CD4-positive, alpha-beta T cell treated with Interleukin-15 for 4 hours (primary cell): ENCODE data around the gene CACNB3.

Experiments used
- DNase-seq: peaks from one replicate; pipeline ENCODE4 v3.0.0-alpha.2; 2020; ENCODE audit warnings: low spot score

Gene CACNB3

DNA sequence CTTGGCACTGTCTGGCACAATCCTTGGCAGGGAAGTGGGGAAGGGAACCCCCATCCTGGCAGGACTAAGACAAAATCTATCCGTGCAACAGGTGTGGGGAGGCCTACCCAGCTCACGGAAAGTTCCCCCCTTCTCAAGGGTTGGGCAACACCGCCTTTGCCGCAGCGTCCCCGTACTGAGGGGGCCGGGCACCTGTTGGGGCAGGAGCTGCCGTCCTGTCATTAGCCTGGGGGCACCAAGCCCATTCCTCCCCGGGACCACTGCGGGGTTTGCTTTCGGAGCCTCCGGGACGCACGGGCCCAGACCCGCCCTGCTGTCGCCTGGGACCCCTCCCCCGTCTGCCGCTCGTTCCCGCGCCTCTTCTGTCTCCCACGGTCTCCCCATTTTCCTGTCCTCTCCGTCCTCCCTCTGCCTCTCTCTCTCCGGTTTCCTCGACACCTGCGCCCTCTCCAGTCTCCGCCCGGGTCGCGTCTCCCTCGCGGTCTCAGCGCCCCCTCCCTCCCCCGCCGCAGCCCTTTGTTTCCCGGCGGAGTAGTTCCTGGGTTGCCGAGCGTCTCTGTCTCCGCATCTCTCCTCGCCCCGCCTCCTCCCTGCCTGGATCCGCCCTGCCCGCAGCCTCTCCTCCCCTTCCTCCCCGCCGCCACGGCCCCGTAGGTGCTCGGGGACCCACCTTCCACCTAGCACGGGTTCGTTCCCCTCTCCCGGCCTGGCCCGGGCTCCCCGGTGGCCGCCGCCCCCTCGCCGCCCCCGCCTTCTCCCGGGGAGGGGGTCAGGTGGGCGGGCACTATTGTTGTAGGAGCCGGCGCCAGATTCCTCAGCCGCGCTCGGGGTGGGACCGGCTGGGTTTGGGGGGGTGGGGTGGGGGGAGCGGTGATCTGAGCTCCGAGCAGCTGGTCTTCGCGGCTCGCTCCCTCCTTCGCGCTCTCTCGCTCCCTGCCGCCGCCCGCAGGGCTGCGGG is at the start of gene CACNB3:
Gene CACNB3 (plus strand): TSS at position 624 of the 958 bp plus-strand sequence. CDS start 434 bp downstream, outside the sequence.
- peak; percentile 68 for DNase-seq

DNA sequence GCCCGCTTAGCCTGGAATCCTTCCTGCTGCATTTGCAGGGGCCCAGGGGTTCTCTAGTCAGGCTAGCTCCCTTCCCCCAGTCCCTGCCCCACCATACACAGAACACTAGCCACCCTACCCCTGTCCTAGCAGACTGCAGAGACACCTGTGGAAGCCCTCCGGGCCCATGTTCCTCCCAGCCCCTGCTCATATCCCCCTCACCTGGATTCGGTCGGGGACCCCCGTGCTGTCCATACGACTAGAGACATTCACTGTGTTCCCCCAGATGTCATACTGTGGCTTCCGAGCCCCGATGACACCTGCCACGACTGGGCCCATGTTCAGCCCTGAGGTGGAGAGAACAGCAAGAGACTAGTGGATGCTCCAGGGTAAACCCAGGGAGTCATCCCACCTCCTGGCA is 49.6 kb upstream of the CACNB3 start:
- no peak for DNase-seq

DNA sequence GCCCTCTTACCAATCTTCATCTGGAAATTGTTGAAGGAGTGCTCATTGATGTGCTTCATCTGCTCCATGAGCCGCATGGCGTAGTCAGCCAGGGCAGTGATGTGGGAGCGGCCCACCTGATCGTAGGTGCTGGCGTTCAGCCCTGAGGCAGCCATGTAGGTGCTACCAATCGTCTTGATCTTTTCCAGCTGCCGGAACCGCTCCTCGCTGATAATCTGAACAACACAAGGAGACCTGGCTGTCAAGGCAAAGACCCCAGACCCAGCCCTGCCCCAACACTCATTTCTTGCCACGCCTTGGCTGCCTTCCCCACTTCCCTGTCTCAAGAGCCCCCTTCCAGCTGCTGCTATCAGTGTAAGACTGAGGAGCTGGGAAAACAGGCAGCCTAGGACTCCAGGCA is 47.5 kb upstream of the CACNB3 start:
- no peak for DNase-seq

DNA sequence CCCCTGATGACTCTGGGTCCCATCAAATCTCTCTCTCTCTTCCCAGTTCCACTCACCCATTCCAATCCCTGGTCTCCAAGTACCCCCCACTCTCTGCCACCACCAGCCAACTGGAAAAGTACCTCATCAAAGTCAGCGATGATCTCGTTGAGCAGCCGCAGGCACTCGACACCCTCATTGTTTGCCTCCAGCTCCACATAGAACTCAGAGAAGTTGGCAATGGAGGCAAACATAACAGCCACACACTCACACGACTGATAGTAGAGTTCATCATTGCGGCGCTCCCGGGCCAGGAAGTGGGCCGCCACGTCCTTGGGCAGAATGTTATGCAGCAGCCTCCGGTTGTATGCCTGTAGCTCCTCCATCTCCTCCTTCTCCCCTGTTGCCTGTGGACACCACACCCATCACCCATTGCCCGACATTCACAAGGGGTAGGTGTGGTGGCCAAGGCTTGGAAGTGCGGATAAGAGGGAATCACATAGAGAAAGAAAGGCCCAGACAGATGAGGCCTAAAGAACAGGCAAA is 46.6 kb upstream of the CACNB3 start:
- DNase-seq, result no peak

DNA sequence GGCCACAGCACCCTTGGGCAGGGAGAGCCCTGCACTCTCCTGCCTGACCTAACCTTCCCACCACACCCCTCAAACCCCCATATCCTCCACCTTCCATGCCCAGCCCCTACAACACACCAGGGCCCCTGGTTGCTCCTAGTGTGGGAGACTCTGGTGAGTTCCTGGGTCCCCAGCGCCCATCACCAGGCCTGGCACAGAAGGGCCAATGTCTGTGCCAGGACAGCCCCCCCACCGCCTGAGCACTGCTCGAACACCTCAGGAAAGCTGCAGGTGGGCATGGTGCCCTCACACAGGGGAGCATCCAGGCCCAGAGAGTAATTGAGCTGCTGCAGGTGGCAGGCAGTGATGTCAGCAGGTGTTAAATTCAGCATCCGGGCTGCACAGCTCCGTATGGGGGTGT is 44.6 kb upstream of the CACNB3 start:
- DNase-seq, result no peak

DNA sequence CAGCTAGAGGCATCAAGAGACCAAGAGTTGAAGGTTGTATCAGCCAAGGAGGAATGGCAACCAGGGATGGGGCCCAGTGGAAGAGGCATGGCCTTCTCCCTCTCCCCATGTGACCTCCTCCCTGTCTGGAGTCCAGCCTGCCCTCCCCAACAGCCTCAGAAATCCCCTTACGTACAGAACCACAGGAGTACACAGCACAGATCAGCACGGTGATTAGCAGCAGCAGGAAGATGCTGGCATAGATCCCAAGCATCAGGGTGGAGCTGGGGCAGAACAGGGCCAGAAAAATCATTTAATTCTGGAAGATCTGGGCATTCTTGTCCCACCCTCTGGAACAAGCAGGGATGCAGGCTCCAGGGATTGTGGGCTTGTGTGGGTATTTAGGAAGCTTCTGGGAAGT is 43.8 kb upstream of the CACNB3 start:
- no peak for DNase-seq

DNA sequence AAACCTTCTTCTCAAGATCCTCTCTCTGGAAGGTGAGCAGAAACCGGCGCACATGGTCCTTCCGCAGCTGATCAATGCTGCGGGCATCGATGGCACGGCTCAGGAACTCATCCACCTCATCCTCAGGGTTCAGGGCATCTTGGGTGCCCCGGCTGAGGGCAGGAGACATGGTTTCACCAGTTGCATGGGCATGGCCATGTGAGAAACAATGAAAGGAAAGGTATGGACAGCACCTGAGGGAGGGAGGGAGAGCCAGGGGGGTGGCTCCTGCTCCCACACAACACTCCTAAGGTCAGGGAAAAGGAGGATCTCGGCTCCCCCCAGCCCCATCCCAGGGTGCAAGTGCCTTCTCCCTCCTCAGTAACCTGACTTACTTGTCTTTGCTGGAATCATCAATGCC is 43.0 kb upstream of the CACNB3 start:
- no peak for DNase-seq

DNA sequence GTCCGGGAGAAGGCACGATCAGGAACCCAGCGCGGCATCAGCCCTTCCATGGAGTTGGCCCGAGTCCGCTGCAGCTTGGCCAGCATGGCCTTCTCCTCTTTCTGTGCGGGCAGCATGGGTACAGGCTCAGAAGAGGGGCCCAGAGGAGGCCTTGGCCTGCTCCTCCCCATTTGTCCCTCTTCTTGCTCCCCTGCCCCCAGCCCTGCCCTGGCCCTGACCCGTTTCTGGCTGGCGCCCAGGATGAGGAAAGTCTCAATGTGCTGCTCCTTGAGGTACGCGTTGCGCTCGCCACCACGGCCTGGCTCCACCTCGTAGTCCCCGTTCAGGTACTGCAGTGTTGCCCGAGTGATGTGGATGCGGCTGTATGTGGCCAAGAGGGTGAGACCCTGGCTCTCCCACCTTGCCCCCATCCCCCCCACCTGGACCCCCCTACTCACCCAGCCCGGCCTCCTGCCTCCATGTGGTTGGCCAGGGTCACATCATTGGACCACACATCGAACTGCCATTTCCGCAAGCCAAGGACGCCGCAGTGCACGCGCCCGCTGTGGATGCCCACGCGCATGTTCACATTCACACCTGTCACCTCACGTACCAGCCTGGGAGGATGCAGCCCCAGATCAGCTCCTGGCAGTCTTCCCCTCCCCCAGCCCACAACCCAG is 42.2 kb upstream of the CACNB3 start:
- no peak for DNase-seq

DNA sequence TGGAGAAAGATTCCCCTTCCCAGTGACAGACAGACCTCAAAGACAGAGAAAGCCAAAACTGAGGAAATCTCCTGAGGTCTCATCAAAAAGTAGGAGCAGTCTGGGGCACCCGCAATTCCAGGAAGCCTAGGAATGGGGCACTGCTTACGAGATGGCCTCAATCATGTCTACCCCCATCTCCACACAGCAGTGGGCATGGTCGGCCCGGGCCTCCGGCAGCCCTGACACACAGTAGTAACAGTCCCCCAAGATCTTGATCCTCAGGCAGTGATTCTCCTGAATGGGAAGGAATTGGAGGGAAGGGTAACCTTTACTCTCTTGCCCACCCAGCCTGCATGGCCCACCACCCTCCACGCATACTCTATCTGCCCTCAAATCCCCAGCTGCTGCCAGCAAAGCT is 41.3 kb upstream of the CACNB3 start:
- no peak for DNase-seq

DNA sequence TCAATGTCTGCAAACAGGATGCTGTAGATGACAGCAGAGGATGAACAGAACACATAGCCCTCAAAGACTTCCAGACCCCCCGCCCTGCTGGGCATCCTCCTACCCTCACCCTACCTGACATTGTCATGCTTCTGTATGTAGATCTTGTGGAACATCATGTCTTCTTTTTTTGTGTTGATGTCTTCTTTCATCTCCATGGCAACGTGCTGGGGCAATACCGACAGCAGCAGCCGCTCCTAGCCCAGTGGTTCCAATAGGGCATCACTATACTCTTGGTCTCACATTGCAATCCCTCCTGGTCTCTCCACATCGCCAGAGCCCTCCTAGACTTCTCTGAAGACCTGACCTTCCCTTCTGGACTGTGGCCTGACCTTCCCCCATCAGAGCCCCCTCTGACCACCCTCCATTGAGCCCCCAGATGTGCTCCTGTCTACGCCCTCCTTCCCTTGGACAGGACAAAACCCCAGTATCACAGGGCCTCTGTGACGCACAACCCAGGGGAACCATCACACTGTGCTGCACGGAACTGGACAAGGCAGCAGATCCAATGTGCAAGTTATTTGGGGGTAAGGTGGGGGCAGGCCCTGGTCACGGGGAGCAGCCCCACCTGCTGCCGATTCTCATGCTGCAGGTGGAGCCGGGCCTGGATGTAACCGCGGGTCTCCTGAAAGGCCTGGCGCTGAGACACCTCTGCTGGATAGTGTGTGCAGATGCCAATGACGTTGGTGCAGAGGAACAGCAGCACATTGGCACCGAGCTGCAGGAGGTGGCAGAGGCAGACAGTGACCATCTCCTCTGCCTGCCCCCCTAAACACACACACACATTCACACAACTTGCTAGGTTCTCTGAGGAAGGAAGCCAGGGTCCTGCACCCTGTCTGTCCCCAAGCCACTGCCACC is 40.5 kb upstream of the CACNB3 start:
- no peak for DNase-seq

DNA sequence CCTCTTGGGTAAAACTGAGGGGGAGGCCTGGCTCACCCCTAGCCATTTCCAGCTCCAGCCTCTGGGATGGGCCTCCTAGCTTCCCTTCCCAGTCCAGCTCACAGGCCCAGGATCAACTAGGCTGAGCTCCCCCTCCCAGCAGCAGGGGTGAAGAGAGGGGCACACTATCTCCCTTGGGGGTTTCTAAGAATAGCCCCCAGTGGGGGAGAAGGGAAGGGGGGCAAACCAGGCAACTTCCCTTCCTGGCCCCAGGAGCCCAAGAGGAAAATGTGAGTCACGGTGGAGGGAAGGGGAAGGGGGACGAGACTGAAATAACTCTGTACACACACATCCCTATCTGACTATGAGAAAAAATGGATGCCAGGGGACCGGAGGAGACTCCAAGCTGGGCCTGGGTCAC is 38.4 kb upstream of the CACNB3 start:
- DNase-seq, result no peak

DNA sequence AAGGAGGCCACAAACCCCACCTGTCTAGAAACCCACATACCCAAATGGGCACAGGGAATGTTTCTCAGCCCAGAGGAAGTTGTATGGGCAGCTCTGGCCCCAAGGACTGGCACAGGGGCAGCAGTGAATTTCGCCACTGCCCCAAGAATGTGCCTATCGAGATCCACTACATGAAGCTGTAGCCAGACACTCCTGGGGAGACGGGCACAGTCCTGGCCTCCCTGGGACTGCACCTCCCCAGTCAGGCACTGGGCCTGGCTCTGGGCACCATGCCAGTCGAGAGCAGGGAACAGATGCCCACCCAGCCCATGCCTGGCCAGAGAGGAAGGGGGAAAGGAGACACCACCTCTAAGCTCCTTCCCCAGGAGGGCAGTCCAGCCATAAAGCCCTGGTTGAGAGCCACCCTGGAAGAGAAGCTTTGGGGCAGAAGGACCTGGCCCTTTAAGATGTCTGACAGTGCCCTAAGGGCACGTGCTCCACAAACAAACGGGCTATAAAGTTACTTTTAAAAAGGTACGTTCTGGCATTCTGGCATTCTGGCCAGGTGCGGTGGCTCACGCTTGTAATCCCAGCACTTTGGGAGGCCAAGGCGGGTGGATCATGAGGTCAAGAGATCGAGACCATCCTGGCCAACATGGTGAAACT is 37.8 kb upstream of the CACNB3 start:
- DNase-seq, result no peak

DNA sequence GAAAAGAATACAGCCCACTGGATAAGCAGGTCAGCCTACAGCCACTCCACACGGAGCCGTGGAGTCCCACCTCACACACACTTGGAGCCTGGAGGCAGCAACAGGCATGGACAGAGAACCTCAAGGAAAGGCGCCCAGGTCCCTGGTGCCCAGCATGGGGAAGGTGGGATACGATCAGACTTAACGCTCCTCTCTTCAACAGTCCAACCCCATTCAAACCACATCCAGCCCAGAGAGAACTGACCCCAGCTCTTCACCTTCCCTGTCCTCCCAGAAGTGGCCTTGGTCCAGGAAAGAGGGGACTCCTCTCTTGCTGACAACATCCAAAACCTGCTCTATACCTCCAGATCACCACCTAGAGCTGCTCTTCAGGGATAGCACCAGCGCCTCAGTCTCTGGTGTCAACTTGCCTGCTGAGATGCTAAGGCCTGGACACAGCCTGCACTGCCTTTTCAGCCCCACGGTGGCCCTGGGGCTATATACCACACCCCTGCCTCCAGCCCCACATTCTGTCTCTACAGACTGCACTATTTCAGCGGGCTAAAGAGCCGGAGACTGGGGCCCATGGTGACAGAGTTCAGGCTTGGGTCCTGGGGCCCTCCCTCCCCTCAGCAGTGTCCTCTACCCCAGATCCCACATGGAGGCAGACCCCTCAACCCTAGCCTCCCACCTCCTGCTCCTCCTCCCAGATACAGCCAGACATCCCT is 36.4 kb upstream of the CACNB3 start:
- no peak for DNase-seq

DNA sequence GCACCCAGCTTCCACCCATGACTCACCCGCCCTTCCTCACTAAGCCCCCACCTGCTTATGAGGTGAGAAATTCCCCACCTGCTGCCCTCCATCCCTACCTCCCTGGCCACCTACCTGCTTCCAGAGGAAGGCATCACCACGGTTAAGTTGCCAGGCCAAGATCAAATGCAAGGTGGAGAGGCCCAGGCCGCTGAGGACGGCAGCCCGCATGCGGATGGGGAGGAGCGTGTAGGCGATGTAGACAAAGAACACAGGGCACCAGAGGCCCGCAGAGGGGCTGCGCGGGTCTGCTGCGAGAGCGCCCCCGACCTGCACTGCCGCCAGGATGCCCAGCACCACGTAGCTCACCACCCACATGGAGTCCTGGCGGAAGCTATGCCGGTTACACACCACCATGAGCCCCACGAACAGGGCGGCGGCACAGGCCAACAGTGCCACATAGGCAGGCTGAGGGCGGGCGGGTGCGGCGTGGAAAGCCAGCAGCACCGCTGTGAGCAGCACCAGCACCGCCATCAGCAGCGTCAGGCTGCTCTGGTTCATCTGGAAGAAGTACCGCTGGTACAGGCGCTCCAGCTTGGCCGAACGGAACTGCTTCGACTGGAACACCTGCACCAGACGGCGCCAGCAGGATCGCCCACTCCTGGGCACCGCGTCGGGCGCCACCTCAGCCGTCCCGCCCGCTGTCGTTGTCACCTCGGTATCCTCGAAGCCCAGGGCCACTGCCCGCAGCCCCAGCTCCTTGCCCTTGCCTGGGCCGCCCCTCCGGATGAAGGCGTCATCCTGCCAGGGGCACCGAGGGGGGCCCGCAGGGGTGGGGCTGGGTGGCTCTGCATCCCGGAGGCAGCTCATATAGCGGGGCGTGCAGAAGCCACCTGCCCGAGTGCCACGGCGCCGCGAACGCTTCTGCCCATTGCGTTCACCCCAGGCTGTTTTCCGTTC is 35.6 kb upstream of the CACNB3 start:
- DNase-seq, result no peak

DNA sequence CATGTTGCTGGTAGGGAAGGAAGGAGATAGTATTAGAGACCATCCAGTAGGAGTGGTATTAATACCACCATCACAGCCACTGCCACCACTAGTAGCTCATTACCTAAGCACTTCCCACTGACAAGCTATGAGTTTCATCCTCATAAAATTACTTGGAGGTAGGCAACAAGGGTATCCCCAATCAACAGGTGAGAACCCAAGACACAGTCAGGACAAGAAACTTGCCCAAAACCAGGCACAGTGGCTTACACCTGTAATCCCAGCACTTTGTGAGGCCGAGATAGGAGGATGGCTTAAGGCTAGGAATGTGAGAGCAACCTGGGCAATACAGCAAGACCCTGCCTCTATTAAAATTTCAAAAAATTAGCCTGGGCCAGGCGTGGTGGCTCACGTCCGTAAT is 34.9 kb upstream of the CACNB3 start:
- no peak for DNase-seq

DNA sequence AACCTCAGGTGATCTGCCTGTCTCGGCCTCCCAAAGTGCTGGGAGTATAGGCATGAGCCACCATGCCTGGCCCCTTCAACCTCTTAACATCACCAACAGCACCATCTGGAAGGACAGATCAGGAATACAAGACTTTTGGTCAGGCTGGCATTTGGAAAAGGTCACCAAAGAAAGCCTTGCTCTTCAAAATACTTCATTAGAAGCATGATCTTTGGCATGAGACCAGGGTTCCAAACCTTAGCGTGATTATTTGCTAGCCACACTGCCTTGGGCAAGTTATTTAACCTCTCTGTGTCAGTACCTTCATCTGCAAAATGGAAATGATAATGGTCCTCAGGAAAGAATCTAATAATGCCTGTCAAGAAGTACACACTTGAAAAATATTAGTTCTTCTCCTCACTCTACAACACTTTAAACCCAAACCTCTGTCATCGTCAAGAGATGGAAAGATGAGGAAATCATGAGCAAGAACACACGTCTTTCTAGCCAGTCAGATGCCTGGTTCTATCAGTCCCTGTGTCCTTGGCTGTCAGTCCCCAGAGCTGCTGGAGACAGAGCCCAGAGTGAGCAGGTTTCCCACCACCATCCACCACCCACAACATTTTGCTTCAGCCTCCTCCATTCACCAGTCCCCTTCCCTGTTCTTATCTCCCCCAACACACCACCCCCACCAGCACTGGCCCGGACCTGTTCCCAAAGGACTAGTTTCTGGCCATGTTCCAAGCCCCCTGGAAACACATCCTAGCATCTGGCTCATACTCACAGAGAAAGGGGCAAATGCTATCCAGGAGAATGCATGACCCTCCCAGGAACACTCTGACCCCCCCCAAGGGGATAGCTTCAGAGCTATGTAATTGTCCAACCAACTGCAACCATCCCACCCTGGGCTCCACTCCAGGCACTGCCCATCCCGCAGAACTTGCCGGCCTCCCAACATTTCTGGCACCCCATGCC is 31.4 kb upstream of the CACNB3 start:
- DNase-seq, result no peak

DNA sequence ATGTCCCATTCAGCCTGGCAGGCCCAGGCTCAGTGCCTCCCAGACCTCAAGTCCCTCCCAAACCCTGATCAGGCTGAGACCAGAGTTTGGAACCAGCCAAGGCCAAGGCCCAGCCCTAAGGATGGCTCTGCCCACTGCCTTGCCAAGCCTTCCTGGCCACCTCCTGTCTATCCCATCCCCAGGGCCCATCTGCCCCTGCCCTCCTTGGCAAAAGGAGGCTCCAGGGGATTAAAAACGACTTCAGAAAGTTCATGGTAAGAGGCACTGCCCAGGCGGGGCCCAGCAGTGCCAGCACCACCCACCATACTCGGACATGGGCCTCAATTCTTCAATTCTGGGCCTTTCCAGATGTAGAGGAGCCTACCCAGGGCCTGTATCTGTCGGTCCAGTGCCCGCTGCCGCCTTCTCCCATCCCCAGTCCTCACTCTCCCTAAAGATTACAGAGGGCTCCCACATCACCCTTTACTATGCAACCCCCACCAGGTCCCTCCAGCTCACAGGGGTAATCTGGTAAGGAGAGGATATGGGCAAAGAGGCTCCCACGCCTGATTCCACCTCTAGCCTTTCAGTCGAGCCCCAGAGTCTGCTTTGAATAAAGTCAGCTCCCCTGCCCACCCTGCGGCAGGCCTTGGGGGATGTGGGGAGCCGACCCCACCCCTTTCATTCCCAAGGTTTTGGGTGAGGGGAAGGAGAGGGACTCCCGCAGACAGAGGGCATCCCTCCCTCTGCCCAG is 30.3 kb upstream of the CACNB3 start:
- no peak for DNase-seq

DNA sequence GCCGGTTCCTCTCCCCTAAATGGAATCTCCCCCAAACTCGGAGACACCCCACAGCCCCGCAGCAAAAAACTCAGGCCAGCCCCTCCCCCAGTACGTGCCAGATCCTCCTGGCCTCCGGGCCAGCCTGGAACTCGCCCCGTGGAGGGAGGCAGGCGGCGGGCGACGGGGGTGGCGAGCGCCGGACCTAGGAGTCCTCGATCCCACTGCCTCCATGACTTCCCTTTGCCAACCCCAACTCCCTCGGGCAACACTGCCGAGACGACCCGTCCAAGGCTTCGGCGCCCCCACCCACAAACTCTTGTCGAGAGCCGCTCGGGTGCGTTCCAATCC is 29.8 kb upstream of the CACNB3 start:
- DNase-seq, result no peak
